Kidney epithelial cell (primary cell): ENCODE results near the gene PTTG1IP. TPM values are rescaled to one million over a fixed set of nuclear protein-coding genes. Genes with fewer than 3 reads are reported as not detected.

Source experiments
- DNase-seq: peaks from one replicate; pipeline ENCODE4 v3.0.0-alpha.2; 2010; ENCODE audit warnings: low read depth
- H3K27me3 ChIP-seq: 2 replicates; pipeline ENCODE4 v1.6.0; 2011; ENCODE audit warnings: low read length; ENCODE audit not compliant: control insufficient read depth, insufficient read depth
- H3K36me3 ChIP-seq: 2 replicates; pipeline ENCODE4 v1.5.1; 2011; ENCODE audit warnings: low read length; ENCODE audit not compliant: control insufficient read depth, insufficient read depth
- H3K4me3 ChIP-seq: 2 replicates; pipeline ENCODE4 v1.5.1; 2011; ENCODE audit warnings: low read depth, mild to moderate bottlenecking, control low read depth, low read length
- total RNA-seq: library from RNA; depleted of rRNA; stranded (reverse); fragments of >200 nt; gene quantifications from 2 replicates; pipeline ENCODE4 v1.2.3, GENCODE V29; 2015
- TF ChIP-seq, protein P1 (sequence below): IDR thresholded peaks from 2 replicates; pipeline ENCODE4 v1.5.1; 2011; ENCODE audit warnings: mild to moderate bottlenecking, moderate library complexity, low read length, control low read depth, inconsistent platforms; ENCODE audit not compliant: insufficient read depth, poor library complexity, severe bottlenecking

The PTTG1IP gene
- total RNA-seq, 1 donor from 2014 or later: 538 TPM

DNA sequence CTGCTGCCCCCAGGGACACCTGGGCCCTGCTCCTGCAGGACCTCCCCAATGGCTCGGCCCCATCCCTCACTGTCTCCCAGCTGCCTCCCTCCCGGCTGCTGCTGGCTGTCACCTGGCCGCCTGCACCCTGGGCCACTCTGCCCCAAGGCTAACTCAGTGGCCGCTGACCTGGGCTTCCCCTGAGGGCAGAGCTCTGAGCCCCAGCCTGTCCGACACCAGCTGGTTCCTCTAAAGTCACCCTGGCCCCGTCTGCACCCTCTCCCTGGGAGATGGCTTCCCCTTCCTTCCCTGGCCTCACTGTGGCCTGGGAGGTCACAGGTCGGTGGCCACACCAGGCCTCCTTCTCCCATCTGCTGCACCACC lies 32.2 kb upstream of the PTTG1IP start:
- no peak overlapping the region for H3K4me3 ChIP-seq
- H3K27me3 ChIP-seq: peaks cover 34% of the 10 kb centered on the region
- TF ChIP-seq, protein P1, sequence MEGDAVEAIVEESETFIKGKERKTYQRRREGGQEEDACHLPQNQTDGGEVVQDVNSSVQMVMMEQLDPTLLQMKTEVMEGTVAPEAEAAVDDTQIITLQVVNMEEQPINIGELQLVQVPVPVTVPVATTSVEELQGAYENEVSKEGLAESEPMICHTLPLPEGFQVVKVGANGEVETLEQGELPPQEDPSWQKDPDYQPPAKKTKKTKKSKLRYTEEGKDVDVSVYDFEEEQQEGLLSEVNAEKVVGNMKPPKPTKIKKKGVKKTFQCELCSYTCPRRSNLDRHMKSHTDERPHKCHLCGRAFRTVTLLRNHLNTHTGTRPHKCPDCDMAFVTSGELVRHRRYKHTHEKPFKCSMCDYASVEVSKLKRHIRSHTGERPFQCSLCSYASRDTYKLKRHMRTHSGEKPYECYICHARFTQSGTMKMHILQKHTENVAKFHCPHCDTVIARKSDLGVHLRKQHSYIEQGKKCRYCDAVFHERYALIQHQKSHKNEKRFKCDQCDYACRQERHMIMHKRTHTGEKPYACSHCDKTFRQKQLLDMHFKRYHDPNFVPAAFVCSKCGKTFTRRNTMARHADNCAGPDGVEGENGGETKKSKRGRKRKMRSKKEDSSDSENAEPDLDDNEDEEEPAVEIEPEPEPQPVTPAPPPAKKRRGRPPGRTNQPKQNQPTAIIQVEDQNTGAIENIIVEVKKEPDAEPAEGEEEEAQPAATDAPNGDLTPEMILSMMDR: no peak
- DNase-seq: no peak
- H3K36me3 ChIP-seq: no peaks in the 10 kb centered on the region

GRCh38 chr21:44905016-44905727 lies 31.7 kb upstream of the PTTG1IP start:
- Histone ChIP-seq H3K27me3 (peaks cover 33% of the 10 kb centered on the region), H3K36me3 (no peaks in the 10 kb centered on the region), H3K4me3 (no peak overlapping the region)
- TF ChIP-seq, protein P1: no peak
- no peak for DNase-seq

GRCh38 chr21:44904141-44904923 lies 30.8 kb upstream of the PTTG1IP start:
- Histone ChIP-seq H3K4me3 (no peak overlapping the region), H3K27me3 (peaks cover 32% of the 10 kb centered on the region), H3K36me3 (no peaks in the 10 kb centered on the region)
- no peak for DNase-seq
- TF ChIP-seq, protein P1: no peak

GRCh38 chr21:44903689-44904088 lies 30.2 kb upstream of the PTTG1IP start:
- H3K4me3 ChIP-seq: no peak overlapping the region
- H3K36me3 ChIP-seq: no peaks in the 10 kb centered on the region
- TF ChIP-seq, protein P1: no peak
- peaks cover 33% of the 10 kb centered on the region for H3K27me3 ChIP-seq
- DNase-seq: no peak

- Histone ChIP-seq H3K4me3 (no peak overlapping the region), H3K36me3 (no peaks in the 10 kb centered on the region), H3K27me3 (peaks cover 36% of the 10 kb centered on the region)
- no peak for DNase-seq
- TF ChIP-seq, protein P1: no peak
Measured at GRCh38 chr21:44903050-44903685, 29.7 kb upstream of the PTTG1IP start.
